HCT116 (cell line): ENCODE measurements around the gene POP7. TPM values are rescaled to one million over a fixed set of nuclear protein-coding genes. Genes with fewer than 3 reads are reported as not detected.
A peak's percentile ranks its signal among the peaks of the same experiment; 100 is the strongest.

ENCODE experiments used
- ATAC-seq: fragments of 200-7000 bp; cut with Tn5 transposase; 2 replicates; pipeline ENCODE4 v1.9.1; 2020; ENCODE audit warnings: mild to moderate bottlenecking, moderate library complexity
- BruUV-seq: library from RNA; stranded (reverse); fragments of 400-500 nt; replicated peaks from 2 replicates; lab custom pipeline; 2021; lab: Mats Ljungman, UMichigan
- CTCF ChIA-PET: fragments of 300-600 bp; sonication (Branson Sonifier 250); formaldehyde crosslinking; loops from one replicate; lab custom pipeline; 2021; ENCODE audit warnings: antibody characterized with exemption; lab: Charles Lee
- POLR2A ChIA-PET: fragments of 300-600, 350-600 bp; sonication (Branson Sonifier 250); formaldehyde crosslinking; loops from one replicate; lab custom pipeline; 2021; ENCODE audit warnings: antibody characterized with exemption; lab: Charles Lee
- RAD21 ChIA-PET, 2 experiments: fragments of 300-600 bp; sonication (Branson Sonifier 250); formaldehyde crosslinking; loops; one replicate each; lab custom pipeline; 2023; ENCODE audit warnings: low total read pairs in 2 of 2; ENCODE audit not compliant: uncharacterized antibody in 2 of 2, unreplicated experiment in 2 of 2, low non-redundant PET in 1 of 2; lab: Charles Lee
- DNase-seq: peaks from one replicate; pipeline ENCODE4 v3.0.0-alpha.2; 2010; ENCODE audit warnings: low read depth, low spot score
- H2AFZ ChIP-seq: fragments of 200-600 bp; shearing (Covaris generic), sonication (generic); 2 replicates; pipeline ENCODE4 v1.6.1; 2017; ENCODE audit warnings: low read depth, mixed run types, mixed read lengths, antibody characterized with exemption, low read length; ENCODE audit not compliant: poor library complexity, severe bottlenecking
- H3K27ac ChIP-seq: 2 replicates; pipeline ENCODE4 v1.5.1; 2012; ENCODE audit warnings: low read depth, low read length
- H3K27me3 ChIP-seq: fragments of 200-600 bp; sonication (generic); 2 replicates; pipeline ENCODE4 v1.6.1; 2016; ENCODE audit warnings: mixed run types, low read length, mixed read lengths; ENCODE audit not compliant: insufficient read depth
- H3K36me3 ChIP-seq, 2 experiments: fragments of 200-500 bp in 1 of 2; fragments of 200-600 bp in 1 of 2; sonication (Bioruptor generic) in 1 of 2; sonication (generic) in 1 of 2; 2 replicates each; pipeline versions ENCODE4 v1.5.1 to v1.6.1; 2014 to 2016; ENCODE audit warnings: low read length in 2 of 2, inconsistent platforms in 1 of 2, mixed read lengths in 1 of 2, mixed run types in 1 of 2; ENCODE audit not compliant: insufficient read depth in 2 of 2, control insufficient read depth in 1 of 2
- H3K4me1 ChIP-seq, 2 experiments: fragments of 200-600 bp in 1 of 2; sonication (generic) in 1 of 2; 2 replicates each; pipeline versions ENCODE4 v1.5.1 to v1.6.1; 2012 to 2017; ENCODE audit warnings: low read length in 2 of 2, inconsistent platforms in 1 of 2, mild to moderate bottlenecking in 1 of 2, mixed read lengths in 1 of 2, mixed run types in 1 of 2, moderate library complexity in 1 of 2; ENCODE audit not compliant: insufficient read depth in 2 of 2, control insufficient read depth in 1 of 2
- H3K4me2 ChIP-seq: fragments of 200-600 bp; sonication (generic); 2 replicates; pipeline ENCODE4 v1.6.1; 2017; ENCODE audit warnings: mixed run types, low read length, mixed read lengths
- H3K4me3 ChIP-seq, 2 experiments: fragments of 200-600 bp in 1 of 2; sonication (generic) in 1 of 2; replicated peaks in 1 of 2; 2 replicates each; pipeline ENCODE4 v1.5.1; 2011 to 2016; ENCODE audit warnings: low read length in 2 of 2, control low read depth in 1 of 2, low read depth in 1 of 2, mild to moderate bottlenecking in 1 of 2, mixed read lengths in 1 of 2, mixed run types in 1 of 2
- H3K79me2 ChIP-seq: fragments of 200-600 bp; sonication (generic); 2 replicates; pipeline ENCODE4 v1.6.1; 2017; ENCODE audit warnings: mild to moderate bottlenecking, mixed run types, low read length, moderate library complexity, mixed read lengths; ENCODE audit not compliant: insufficient read depth
- H3K9ac ChIP-seq: fragments of 200-600 bp; sonication (generic); 2 replicates; pipeline ENCODE4 v1.6.1; 2016; ENCODE audit warnings: low read length, mixed read lengths
- H3K9me2 ChIP-seq: fragments of 200-600 bp; sonication (generic), shearing (Covaris generic); 2 replicates; pipeline ENCODE4 v1.6.1; 2017; ENCODE audit warnings: mixed run types, mild to moderate bottlenecking, moderate library complexity; ENCODE audit not compliant: insufficient read depth
- H3K9me3 ChIP-seq, 2 experiments: fragments of 200-500 bp in 1 of 2; fragments of 200-600 bp in 1 of 2; sonication (Bioruptor generic) in 1 of 2; sonication (generic) in 1 of 2; 2 replicates each; pipeline ENCODE4 v1.6.1; 2014 to 2017; ENCODE audit warnings: low read length in 2 of 2, mixed read lengths in 2 of 2, inconsistent platforms in 1 of 2, low read depth in 1 of 2, mild to moderate bottlenecking in 1 of 2, mixed run types in 1 of 2, moderate library complexity in 1 of 2; ENCODE audit not compliant: control insufficient read depth in 1 of 2, insufficient read depth in 1 of 2
- H4K20me1 ChIP-seq: fragments of 200-600 bp; sonication (generic), shearing (Covaris generic); 2 replicates; pipeline ENCODE4 v1.6.1; 2017; ENCODE audit warnings: mixed run types, mild to moderate bottlenecking, moderate library complexity; ENCODE audit not compliant: insufficient read depth
- CEBPB ChIP-seq: IDR thresholded peaks from 2 replicates; pipeline ENCODE4 v1.6.1; 2012; ENCODE audit warnings: low read depth
- EZH2 ChIP-seq: fragments of 200-600 bp; sonication (generic); IDR thresholded peaks from 2 replicates; pipeline ENCODE4 v1.6.1; 2017; ENCODE audit warnings: antibody characterized with exemption, mixed run types
- SIN3A ChIP-seq: IDR thresholded peaks from 2 replicates; pipeline ENCODE4 v1.6.1; 2012; ENCODE audit warnings: low read depth
- SRF ChIP-seq: IDR thresholded peaks from 2 replicates; pipeline ENCODE4 v1.6.1; 2012; ENCODE audit warnings: low read depth
- YY1 ChIP-seq: IDR thresholded peaks from 2 replicates; pipeline ENCODE4 v1.6.1; 2011; ENCODE audit warnings: low read length, low read depth, moderate library complexity, mild to moderate bottlenecking; ENCODE audit not compliant: insufficient replicate concordance; ENCODE audit errors: extremely low read depth
- ZFX ChIP-seq: fragments of 450-650 bp; IDR thresholded peaks from 2 replicates; pipeline ENCODE4 v1.6.1; 2017
- intact Hi-C: fragments of 100-400 bp; cut with micrococcal nuclease; formaldehyde crosslinking; loops from 2 replicates; pipeline ENCODE4 v1.10.0; 2022
- total RNA-seq: library from RNA; stranded (reverse); gene quantifications from one replicate; pipeline ENCODE4 v1.2.1, GENCODE V29; 2021; ENCODE audit not compliant: unreplicated experiment
- TF ChIP-seq, protein P1 (sequence below): IDR thresholded peaks from 2 replicates; pipeline ENCODE4 v1.6.1; 2012
- TF ChIP-seq, protein P2 (sequence below): IDR thresholded peaks from 2 replicates; pipeline ENCODE4 v1.6.1; 2011; ENCODE audit warnings: mild to moderate bottlenecking, low read length, moderate library complexity; ENCODE audit not compliant: insufficient replicate concordance; ENCODE audit errors: extremely low read depth

The POP7 gene
- total RNA-seq, 1 experiment from 2014 or later = 67.5 TPM

DNA sequence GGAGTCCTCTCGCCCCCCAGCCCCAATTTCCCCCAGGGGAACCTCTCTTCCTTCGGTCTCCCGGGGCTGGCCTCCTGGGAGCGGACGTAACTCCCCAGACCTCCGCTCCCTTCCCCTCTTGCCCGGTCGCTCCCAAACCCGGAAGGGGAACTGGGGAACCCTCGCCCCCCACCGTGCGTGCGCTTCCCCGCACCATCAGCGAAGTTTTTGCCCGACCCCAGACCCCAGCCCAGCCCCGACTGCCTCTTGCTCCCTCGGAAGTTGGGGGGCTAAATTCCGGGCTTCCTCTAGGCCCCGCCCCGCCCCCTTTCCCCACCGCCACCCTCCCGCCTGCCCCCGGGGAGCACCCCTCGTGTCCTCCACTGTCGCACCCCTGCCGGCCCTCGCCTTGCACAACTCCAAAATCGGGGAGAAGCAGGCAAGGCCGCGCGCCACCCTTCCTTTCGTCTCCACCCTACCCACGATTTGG is 31.9 kb upstream of the POP7 start:
- peaks cover 26% of the 10 kb centered on the region for H3K79me2 ChIP-seq
- intact Hi-C loops = loop anchor here (1.0 to 2.0 kb wide), 2 partner anchors 31 to 41 kb away; no protein-coding TSS in a partner anchor
- H3K9me2 ChIP-seq = no peaks in the 10 kb centered on the region
- POLR2A ChIA-PET = no interaction called here
- peaks cover 4 to 15% of the 10 kb centered on the region in 2 experiments; a peak in 3 of 4 replicates for H3K36me3 ChIP-seq
- H3K9me3 ChIP-seq = no peaks in the 10 kb centered on the region
- H3K4me2 ChIP-seq = peak overlapping the region; percentile 94
- ATAC-seq = peak; percentile 34
- H4K20me1 ChIP-seq = no peaks in the 10 kb centered on the region
- CTCF ChIA-PET = no interaction called here
- peaks cover 0 to 11% of the 10 kb centered on the region in 2 experiments; a peak in 1 of 4 replicates for H3K4me1 ChIP-seq
- TF ChIP-seq, protein P1, sequence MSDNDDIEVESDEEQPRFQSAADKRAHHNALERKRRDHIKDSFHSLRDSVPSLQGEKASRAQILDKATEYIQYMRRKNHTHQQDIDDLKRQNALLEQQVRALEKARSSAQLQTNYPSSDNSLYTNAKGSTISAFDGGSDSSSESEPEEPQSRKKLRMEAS = no peak
- TF ChIP-seq ZFX = peak; percentile 39
- TF ChIP-seq, protein P2, sequence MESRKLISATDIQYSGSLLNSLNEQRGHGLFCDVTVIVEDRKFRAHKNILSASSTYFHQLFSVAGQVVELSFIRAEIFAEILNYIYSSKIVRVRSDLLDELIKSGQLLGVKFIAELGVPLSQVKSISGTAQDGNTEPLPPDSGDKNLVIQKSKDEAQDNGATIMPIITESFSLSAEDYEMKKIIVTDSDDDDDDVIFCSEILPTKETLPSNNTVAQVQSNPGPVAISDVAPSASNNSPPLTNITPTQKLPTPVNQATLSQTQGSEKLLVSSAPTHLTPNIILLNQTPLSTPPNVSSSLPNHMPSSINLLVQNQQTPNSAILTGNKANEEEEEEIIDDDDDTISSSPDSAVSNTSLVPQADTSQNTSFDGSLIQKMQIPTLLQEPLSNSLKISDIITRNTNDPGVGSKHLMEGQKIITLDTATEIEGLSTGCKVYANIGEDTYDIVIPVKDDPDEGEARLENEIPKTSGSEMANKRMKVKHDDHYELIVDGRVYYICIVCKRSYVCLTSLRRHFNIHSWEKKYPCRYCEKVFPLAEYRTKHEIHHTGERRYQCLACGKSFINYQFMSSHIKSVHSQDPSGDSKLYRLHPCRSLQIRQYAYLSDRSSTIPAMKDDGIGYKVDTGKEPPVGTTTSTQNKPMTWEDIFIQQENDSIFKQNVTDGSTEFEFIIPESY = no peak
- TF ChIP-seq, all 23 proteins: peak for 1
- RAD21 ChIA-PET = no interaction called here
- peak overlapping the region; percentile 95 for H3K27ac ChIP-seq
- H2AFZ ChIP-seq = no peak overlapping the region
- BruUV-seq = no TSS peak
- H3K4me3 ChIP-seq = peak overlapping the region; percentile 88 to 96
- peak overlapping the region; percentile 87 for H3K9ac ChIP-seq
- DNase-seq = no peak
- no peaks in the 10 kb centered on the region for H3K27me3 ChIP-seq

DNA sequence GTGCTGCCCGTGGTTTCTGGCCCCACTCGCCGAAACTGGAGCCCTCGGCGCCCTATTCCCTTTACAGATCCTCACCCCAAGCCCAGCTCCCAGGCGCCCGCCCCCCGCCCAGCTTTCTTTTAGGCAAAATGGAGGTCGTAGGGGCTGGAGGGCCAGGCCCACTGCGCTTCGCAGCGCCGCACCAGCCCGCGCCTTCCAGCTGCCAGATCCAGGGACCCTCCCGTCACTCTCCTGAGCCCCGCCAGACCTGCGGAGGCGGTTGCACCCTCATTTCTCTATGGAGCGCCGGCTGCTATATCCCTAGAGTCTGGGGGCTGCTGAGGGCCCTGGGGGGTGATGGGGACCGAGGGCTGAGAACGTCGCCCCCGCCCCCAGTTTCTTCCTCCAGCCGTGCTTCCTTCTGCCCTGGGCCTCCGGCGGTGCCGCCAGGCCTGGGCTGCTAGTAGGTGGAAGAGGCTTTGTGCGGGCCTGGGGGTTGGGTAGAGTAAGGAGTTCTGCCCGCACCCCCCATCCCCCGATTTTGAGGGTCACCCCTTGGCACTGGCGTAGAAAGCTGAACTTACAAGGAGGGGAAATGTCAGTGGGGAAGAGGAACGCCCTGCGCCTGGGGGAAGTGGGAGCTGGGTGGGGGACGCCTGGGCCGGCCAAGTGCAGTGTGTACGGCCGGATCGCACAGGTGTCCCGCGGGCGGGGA is 31.4 kb upstream of the POP7 start:
- peak overlapping the region; percentile 88 to 96 for H3K4me3 ChIP-seq
- TF ChIP-seq SRF (no peak), ZFX (peak; percentile 49), EZH2 (no peak), CEBPB (no peak), SIN3A (no peak), YY1 (no peak)
- DNase-seq (no peak), ATAC-seq (0 out of 2 replicates have a peak, but pooled peaks have one; percentile 2)
- H4K20me1 ChIP-seq = no peaks in the 10 kb centered on the region
- H3K27ac ChIP-seq = peak overlapping the region; percentile 95
- no peaks in the 10 kb centered on the region for H3K9me3 ChIP-seq
- H3K9me2 ChIP-seq = no peaks in the 10 kb centered on the region
- H3K4me2 ChIP-seq = peak overlapping the region; percentile 94
- no peaks in the 10 kb centered on the region for H3K27me3 ChIP-seq
- peaks cover 0 to 11% of the 10 kb centered on the region in 2 experiments; a peak in 1 of 4 replicates for H3K4me1 ChIP-seq
- peaks cover 26% of the 10 kb centered on the region for H3K79me2 ChIP-seq
- RAD21 ChIA-PET = no interaction called here
- intact Hi-C loops = no loop called here
- peaks cover 4 to 17% of the 10 kb centered on the region in 2 experiments; a peak in 3 of 4 replicates for H3K36me3 ChIP-seq
- no peak overlapping the region for H2AFZ ChIP-seq
- H3K9ac ChIP-seq = peak overlapping the region; percentile 87
- POLR2A ChIA-PET = no interaction called here
- CTCF ChIA-PET = interaction anchor here (0.6 kb wide), 1 partner anchor 69 kb away, joined by 4 read pairs; no protein-coding TSS in a partner anchor
- TSS peak; percentile 51 for BruUV-seq
